Measurements from ENCODE around the gene UBA1.

UBA1 gene

DNA sequence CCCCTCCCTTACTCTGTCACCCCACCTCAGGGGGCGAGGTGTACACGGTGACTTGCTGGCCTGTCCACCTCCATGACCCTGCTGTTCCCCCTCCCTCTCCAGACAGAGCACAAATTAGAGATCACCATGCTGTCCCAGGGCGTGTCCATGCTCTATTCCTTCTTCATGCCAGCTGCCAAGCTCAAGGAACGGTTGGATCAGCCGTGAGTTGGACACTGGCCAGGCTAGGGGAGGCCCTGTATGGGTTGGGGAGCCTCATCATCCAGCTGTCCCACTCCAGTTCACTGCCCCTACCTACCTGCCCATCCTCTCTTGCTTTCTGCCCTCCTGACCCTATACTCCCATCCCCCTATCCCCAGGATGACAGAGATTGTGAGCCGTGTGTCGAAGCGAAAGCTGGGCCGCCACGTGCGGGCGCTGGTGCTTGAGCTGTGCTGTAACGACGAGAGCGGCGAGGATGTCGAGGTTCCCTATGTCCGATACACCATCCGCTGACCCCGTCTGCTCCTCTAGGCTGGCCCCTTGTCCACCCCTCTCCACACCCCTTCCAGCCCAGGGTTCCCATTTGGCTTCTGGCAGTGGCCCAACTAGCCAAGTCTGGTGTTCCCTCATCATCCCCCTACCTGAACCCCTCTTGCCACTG, 20.9 kb downstream of the UBA1 start:
- DNase-seq = no peak

DNA sequence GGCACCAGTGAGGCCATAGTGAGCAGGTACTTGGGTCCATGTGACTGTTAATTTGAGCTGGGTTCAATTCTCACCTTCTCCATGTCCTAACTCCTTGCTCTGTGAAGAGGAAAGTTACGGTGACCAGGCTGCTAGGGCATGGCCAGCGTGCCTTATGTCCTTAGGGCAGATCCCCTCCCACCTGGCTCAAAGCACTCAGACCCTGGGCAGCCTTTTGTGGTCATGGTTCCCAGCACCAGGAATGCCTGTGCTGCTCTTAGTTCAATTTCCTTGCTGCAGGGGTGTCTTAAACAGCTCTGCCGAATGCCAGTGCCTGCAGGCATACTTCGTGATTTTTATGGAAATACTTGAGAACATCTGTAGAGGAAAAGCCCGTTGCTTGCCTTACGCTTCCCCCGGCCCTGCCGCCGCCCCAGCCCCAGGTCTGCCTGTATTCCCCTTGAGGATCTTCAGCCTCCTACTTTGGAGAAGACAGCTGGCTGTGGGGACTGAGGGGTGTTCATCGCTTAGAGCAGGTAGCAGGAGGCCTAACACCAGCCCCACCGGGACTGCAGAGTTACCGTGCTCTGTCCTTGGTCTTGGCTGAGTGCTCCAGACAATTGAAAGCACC, 21.8 kb downstream of the UBA1 start:
- no peak for DNase-seq

DNA sequence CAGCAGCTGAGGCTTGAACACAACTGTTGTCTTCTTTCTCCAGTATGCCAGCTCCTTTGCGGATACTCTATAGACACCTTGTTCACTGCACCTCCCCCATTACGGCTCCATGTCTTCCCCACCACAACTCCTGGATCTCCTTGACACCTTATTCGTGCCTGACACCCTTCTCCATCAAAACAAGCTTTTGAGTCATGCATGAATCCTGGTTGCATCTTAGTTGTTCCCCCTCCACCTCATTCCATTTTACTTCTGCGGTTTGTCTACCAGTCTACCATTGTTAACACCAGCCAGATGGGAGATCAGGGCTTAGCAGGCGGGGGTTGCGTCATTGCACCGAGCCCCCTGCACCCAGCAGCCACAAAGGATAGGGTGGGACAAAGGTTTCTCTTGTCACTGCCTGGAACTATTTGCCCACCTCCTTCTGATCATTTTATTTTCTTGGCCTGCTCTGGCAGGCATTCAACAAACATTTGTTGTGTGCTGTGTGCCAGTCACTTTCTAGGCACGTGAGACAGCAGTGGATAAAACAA, 22.8 kb downstream of the UBA1 start:
- DNase-seq = peak; percentile 12

DNA sequence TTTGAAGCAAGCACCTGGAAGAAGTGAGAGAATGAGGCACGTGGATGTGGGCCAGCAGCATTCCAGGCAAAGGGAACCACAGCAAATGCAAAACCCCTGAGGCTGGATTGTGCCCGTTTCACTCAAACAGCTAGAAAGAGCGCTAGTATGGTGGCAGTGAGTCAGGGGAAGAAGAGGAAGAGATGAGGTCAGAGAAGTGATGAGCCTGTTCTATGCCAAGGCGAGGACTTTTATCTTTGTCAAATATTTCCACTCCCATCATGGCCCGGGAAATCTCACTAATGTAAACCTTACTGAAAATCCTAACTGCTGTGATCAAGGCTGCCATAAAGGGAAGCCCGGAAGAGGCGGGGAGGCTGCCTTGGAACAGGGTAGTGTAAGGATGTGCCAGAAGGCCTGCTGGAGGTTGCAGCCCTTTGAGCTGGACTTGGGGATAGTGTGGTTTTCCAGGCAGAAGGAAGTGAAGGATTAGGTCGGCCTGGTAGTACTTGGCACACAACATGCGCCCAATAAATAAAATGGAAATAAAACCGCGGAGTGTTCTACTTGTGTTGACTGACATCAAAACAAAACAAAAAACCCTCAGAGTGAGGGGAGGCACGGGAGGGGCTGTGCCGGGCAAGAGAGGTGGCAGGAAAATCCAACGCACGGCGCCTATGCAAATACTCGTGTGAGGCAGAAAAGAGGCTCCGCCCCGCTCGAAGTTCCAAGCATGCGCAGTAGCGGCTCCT, 23.7 kb downstream of the UBA1 start:
- peak; percentile 52 for DNase-seq

DNA sequence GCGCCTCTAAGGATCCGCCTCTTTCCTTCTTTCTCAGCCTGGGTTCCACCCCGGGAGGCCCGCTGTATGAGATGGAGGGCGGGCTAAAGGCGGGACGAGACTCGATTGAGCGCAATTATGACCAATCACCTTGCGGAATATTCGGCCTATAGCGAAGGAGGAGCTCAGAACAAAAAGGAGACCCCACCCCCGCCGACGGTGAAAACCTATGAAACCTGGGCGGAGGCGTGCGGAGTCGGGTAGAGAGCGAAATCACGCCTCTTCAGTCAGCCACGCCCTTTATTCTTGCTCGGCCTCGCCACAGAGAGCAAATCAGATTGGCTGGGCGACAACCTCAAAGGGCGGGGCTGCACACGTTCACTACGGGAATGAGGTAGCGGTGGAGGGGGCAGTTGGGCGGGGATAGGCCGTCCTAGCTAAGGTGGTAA, 24.2 kb downstream of the UBA1 start:
- peak; percentile 99 for DNase-seq

DNA sequence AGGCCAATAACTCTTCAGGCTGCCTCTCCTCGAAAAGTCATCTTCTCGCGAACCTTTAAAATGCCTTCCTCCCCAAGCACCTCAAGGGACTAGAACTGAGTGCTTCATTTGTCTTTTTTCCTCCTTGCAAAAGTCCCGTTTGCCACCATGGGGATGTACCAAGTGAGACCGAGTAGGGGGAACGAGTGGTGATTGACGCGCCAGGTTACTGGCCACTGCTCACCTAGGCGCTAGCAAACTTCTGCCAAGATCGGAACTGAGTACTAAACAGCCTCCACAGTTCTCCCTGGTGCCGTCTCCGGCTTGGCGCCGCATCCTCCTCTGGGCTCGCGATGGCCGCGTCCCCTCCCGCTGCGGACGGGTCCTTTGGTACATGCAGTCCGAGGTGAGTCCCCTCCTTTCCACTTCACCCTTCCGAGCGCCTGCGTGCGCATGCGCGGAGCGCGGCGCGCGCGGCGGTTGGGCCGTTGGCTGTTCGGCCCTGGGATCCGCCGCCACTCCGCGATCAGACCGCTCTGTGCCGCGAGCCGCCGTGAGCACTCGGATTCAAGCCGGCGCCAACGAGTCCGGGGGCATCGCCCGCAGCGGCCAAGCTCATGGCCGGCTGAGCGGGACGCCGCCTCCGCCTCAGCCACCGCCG, 24.8 kb downstream of the UBA1 start, which contains the start of gene CDK16:
Gene CDK16 (plus strand): TSS at position 402 of the 640 bp plus-strand sequence. CDS start 4,877 bp downstream, outside the sequence.
- DNase-seq = peak; percentile 81

DNA sequence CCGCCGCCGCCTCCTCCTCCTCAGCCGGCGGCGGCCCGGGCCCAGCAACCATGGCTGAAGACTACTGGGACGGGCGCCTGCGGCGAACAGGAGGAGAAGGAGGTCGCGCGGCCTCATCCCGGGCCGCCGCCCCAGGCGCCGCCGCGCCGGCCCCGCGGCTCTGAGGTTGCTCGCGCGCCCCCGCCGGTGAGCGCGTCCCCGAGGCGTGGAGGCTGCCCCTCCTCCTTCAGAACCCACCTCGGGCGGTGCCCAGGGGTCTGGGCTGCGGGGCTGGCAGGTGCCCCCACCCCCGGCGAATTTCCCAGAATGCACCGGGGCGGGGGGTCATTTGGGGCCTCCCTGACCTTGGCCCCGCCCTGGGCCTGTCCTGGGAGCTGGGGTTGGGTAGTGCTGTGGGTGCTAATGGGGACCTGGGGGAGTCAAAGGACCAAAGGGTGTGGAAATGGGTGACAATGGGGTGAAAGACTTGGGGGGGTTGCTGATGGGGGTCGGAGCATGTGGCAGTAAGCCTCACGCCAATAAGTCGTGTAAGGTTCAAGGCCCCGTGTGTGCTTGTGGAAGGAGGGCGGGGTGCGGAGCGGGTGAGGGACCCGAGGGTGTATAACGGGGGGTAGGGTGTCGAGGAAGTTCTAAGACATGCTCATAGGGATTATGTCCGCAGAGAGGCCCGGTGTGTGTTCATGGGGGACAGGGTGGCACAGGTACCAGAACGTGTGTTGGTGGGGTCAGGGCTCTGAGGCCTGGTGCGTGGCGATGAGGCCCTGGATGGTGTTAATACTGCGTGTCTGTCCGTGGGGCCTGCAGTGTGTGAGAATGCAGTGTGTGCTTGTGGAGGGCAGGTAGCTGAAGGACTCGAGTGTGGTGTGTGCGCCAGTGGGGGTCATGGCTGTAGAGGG, 25.5 kb downstream of the UBA1 start:
- peak; percentile 4 for DNase-seq

DNA sequence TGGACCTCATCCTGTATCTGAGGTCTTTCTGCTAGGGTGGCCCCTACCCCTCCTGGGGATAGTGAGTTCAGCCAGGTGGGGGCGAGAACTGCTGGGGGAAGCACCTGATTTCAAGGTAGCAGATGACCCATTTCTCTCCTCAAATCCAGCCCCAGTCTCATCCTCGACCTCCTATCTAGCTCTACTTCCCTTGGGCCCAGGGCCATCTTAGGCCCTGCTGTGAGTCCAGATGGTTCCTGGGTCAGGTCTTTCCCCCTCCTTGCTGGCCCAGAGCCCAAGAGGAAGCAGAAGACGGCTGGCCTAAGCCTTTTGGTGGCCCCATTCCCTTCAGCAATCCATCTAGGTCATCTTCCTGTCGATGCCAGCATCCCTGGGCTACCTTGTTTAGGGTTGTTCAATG, 28.1 kb downstream of the UBA1 start:
- DNase-seq = no peak

DNA sequence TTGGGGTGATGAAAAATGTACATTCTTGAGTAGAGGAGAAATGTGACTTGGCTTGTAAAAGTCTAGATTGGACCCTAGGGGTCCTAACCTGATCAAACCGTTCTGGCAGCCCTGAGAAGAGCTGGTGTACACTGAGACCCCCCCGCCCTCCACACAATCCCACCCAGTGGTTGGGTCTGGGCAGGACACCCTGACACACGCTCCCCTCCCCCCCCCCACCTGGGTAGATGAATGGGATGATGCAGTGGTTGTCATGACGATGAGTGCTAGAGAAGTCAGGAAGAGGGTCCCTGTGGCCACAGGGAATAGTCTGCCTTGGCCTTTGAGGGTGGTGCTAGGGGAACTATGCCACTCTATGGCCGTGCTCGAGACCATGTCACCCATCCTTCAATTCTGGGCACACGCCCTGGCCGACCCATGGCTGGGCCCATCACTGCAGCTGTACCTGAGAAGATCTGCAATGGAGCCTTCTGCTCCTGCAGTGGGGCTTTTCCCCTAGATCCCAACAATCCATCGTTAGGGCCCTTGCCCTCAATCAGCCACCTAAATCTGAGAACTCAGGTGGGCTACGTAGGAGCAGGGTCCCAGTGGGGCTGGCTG, 29.2 kb downstream of the UBA1 start:
- DNase-seq = no peak

DNA sequence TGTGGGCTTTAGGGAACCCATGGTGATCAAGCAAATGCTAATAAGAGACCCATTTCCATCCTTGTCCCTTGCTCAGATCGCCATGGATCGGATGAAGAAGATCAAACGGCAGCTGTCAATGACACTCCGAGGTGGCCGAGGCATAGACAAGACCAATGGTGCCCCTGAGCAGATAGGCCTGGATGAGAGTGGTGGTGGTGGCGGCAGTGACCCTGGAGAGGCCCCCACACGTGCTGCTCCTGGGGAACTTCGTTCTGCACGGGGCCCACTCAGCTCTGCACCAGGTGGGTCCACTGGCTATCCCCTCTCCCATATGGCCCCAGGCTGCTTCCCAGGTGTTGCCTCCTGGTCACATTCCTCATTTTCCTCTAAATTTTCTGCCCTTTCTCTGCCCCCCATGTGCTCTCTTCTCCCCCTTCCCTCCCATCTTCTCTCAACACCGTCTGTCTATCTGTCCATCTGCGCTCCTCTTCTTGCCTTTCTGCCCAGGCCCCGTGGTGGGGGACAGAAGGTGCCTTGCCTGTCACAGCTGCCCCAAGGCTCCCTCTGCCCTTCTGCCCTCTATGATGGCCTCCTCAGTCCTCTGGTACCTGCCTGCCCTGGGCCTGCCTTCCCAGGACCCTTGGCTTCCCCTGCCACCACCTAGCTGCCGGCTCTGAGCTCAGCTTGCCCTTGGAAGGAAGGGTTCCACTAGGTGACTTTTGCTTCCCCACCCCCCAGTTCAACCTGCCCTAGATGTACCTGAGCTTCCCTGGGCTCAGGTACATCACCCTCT, 30.0 kb downstream of the UBA1 start:
- DNase-seq = no peak

DNA sequence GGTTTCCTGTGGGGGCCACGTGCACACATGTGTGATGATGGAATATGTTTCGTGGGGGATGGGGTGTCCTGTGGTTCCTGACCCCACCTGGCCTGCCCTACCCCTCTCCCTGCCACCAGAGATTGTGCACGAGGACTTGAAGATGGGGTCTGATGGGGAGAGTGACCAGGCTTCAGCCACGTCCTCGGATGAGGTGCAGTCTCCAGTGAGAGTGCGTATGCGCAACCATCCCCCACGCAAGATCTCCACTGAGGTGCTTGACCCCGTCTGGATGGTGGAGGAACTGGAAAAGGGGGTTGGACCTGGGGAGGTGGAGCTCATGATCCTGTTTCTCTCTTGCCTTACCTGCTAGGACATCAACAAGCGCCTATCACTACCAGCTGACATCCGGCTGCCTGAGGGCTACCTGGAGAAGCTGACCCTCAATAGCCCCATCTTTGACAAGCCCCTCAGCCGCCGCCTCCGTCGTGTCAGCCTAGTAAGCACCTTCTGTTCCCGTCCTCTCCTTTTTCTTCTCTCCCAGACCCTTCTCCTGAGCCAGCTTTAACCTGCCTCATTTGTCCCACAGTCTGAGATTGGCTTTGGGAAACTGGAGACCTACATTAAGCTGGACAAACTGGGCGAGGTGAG, 30.8 kb downstream of the UBA1 start:
- DNase-seq = no peak

DNA sequence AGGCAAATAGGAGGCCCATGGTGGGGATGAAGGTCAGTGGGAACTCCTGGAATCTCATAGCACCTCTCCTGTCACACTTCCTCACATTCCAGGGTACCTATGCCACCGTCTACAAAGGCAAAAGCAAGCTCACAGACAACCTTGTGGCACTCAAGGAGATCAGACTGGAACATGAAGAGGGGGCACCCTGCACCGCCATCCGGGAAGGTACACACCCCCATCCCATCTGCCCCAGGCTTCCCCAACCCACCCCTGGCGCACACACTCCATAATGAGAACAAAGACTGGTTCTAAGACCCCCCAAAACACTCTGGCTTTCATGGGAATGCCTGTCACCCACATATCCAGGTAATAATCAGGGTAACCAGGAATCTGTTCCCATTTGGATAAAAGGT, 31.3 kb downstream of the UBA1 start:
- DNase-seq = no peak

DNA sequence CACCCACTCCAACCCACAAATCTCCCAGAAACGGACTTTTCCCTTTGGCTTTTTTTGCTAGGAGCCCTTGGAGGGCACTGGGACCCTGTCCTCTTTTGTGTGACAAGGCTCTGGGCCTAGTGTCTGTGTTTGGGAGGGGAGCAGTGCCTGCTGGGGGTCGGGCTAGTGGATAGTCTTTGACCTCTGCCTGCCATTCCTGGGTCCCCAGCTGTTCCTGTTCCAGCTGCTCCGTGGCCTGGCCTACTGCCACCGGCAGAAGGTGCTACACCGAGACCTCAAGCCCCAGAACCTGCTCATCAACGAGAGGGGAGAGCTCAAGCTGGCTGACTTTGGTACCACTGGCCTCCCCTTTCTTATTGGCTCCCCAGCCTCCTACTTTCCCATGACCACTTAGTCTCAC, 32.4 kb downstream of the UBA1 start:
- no peak for DNase-seq

DNA sequence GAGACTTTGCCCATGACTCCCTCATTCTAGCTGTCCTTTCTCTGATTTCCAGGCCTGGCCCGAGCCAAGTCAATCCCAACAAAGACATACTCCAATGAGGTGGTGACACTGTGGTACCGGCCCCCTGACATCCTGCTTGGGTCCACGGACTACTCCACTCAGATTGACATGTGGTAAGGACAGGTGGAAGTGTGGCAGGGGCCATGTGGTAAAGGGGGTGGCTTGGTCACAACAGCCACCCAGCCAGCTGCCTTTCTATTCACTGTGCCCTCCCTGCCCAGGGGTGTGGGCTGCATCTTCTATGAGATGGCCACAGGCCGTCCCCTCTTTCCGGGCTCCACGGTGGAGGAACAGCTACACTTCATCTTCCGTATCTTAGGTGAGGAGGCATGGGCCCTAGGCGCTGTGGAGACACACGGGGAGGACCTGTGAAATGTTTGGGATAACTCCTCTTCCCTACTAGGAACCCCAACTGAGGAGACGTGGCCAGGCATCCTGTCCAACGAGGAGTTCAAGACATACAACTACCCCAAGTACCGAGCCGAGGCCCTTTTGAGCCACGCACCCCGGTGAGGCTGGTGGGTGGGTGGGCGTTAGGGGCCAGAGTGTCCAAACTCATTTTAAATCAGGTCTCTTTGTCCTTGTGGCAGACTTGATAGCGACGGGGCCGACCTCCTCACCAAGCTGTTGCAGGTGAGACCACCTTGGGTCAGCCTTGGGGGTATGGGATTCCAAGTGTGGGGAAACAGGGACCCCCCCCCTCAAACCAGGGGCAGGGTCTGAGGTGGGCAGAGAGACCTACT, 33.1 kb downstream of the UBA1 start:
- DNase-seq = no peak

DNA sequence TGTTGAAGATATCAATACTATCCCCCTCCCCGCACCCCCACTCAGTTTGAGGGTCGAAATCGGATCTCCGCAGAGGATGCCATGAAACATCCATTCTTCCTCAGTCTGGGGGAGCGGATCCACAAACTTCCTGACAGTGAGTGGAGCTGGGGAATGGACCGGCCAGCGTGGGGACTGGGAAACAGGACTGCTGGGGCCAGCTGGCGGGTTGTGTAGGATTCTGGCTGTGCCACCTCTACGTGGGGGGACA, 33.6 kb downstream of the UBA1 start:
- DNase-seq = no peak

DNA sequence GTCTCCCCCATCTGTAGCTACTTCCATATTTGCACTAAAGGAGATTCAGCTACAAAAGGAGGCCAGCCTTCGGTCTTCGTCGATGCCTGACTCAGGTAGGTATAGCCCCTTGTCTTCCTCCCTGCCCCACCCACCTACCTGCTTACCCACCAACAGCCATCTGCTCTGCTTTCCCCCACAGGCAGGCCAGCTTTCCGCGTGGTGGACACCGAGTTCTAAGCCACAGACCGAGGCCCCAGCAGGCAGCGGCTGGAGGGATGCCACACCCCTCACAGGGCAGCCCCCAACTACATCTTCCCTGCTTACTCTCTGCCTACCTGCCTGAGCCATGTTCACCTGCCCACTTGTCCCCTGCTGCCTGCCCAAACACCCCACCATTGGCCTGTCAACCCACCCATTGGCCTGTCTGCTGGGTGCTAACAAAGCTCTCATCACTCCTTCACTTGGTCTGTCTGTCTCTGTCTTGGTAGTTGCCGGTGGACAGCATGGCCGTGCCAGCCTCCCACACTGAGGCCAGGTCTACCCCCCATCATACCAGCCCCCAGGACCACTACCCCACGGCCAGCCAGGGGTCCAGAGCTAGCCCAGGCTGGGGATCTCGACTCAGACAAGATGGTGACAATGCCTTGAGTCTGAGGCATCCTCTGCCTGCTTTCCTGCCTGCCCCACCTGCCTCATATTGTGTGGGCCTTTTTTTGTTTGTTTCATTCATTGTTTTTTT, 35.1 kb downstream of the UBA1 start:
- no peak for DNase-seq

DNA sequence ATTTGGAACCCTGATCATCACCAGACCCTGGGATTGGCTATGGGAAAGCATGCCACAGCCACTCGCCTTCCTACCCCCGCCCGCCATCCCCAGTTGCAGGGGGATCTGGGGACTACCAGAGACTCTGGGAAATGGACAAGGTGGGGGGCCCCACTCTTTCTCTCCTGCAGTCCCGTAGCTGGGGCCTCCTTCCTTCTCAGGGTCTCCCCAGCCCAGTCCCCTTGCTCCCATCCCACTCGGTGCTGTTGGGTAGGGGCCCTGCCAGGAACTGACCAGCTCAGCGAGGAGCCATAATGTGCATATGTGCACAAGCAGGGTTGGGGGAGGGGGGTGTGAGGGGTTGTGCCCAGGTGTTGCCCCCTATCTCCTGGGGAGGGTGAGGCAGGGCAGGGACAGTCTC, 35.8 kb downstream of the UBA1 start:
- DNase-seq = no peak

DNA sequence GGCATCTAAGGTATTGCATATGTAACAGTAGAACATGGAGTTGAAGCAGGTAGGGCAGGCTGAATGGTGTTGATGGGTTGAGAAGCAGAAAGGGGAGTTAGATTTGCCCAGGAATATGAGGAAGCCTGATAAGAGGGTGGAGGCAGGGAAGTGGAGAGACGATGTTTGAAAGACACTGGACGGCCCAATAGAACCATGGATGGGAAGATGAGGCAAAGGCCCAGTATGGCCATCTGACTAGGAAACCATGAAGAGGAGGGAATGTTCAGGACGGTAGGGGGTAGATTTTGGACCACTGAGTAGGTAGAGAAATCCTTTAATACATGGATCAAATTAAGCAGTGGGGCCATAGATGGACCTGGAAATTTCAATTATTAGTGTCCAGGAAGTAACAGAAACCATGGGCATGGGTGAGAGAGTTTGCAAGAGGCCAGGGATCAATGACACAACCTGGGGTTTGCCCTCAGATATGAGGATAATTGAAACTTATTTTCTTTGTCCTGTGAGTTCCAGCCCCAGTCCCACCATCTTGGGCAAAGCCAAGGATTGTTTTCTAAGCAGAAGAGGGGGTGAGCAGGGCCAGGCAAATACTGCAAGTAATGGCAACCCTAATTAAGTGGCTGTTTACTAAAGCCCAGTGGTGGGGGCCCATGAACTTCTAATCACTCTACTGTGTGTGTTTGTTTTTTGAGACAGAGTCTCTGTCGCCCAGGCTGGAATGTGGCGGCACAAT, 36.7 kb downstream of the UBA1 start:
- no peak for DNase-seq

All from fibroblast of skin of abdomen (primary cell).